ENCODE results near the gene LRCH3.

Gene LRCH3

GRCh38 chr3:197791113-197791891, at the start of gene LRCH3:
Gene LRCH3, plus strand, starts transcription at chr3:197791254. Its CDS starts 25 bp downstream, at chr3:197791279.
- peak; percentile 83 for DNase-seq (ENCODE audit: low read depth)

GRCh38 chr3:197742787-197743186, 48.3 kb upstream of the LRCH3 start:
- no peak for DNase-seq (ENCODE audit: low read depth)

GRCh38 chr3:197746209-197746608, 44.8 kb upstream of the LRCH3 start:
- no peak for DNase-seq (ENCODE audit: low read depth)

GRCh38 chr3:197746801-197747237, 44.2 kb upstream of the LRCH3 start:
- no peak for DNase-seq (ENCODE audit: low read depth)

GRCh38 chr3:197748597-197749314, 42.3 kb upstream of the LRCH3 start:
- no peak for DNase-seq (ENCODE audit: low read depth)

GRCh38 chr3:197749315-197749600, 41.8 kb upstream of the LRCH3 start:
- DNase-seq (ENCODE audit: low read depth) = no peak

- DNase-seq (ENCODE audit: low read depth) = peak; percentile 84
Observed at GRCh38 chr3:197749601-197750395, 41.3 kb upstream of the LRCH3 start, which contains the start of gene FYTTD1. Gene FYTTD1, plus strand, starts transcription at chr3:197749883. Its CDS starts 89 bp downstream, at chr3:197749972.

GRCh38 chr3:197750396-197750831, 40.6 kb upstream of the LRCH3 start:
- DNase-seq (ENCODE audit: low read depth) = peak; percentile 30

GRCh38 chr3:197750858-197751737, 40.0 kb upstream of the LRCH3 start:
- DNase-seq (ENCODE audit: low read depth) = peak; percentile 20

GRCh38 chr3:197752107-197752506, 38.9 kb upstream of the LRCH3 start:
- DNase-seq (ENCODE audit: low read depth) = no peak

GRCh38 chr3:197753263-197753662, 37.8 kb upstream of the LRCH3 start:
- no peak for DNase-seq (ENCODE audit: low read depth)

GRCh38 chr3:197756704-197757103, 34.4 kb upstream of the LRCH3 start:
- no peak for DNase-seq (ENCODE audit: low read depth)

- DNase-seq (ENCODE audit: low read depth) = no peak
Observed at GRCh38 chr3:197758512-197758911, 32.5 kb upstream of the LRCH3 start.

- DNase-seq (ENCODE audit: low read depth) = no peak
Observed at GRCh38 chr3:197761784-197762183, 29.3 kb upstream of the LRCH3 start.

- no peak for DNase-seq (ENCODE audit: low read depth)
Observed at GRCh38 chr3:197775317-197775716, 15.7 kb upstream of the LRCH3 start.

- DNase-seq (ENCODE audit: low read depth) = no peak
Observed at GRCh38 chr3:197782230-197782629, 8.8 kb upstream of the LRCH3 start.

GRCh38 chr3:197784019-197784585, 7.0 kb upstream of the LRCH3 start:
- DNase-seq (ENCODE audit: low read depth) = no peak

GRCh38 chr3:197787412-197787811, 3.6 kb upstream of the LRCH3 start:
- DNase-seq (ENCODE audit: low read depth) = no peak

- DNase-seq (ENCODE audit: low read depth) = no peak
Observed at GRCh38 chr3:197789309-197789708, 1.7 kb upstream of the LRCH3 start.

- no peak for DNase-seq (ENCODE audit: low read depth)
Observed at GRCh38 chr3:197790033-197790432, 1.0 kb upstream of the LRCH3 start.
